ENCODE results near the gene LOC128125822.
A peak's percentile ranks its signal among the peaks of the same experiment; 100 is the strongest.
"Not testable (repeated sequence)": the region's sequence is repeated elsewhere in the genome, so short reads cannot be mapped to it uniquely, and the experiment has no call there.

Gene LOC128125822

GRCh38 chr6:63572044-63572746, at the start of gene LOC128125822, which contains the start of gene PTP4A1:
Gene LOC128125822 (plus strand): TSS chr6:63572480.
Gene PTP4A1 (plus strand): TSS chr6:63572480. CDS start chr6:63576881, 4,401 bp downstream.
- DNase-seq (ENCODE audit: low spot score): peak; percentile 97

GRCh38 chr6:63522911-63523287, 49.4 kb upstream of the LOC128125822 start:
- not testable (repeated sequence) for DNase-seq (ENCODE audit: low spot score)

GRCh38 chr6:63523630-63524029, 48.6 kb upstream of the LOC128125822 start:
- DNase-seq (ENCODE audit: low spot score): no peak

GRCh38 chr6:63525186-63525878, 46.9 kb upstream of the LOC128125822 start:
- peak; percentile 4 for DNase-seq (ENCODE audit: low spot score)

- DNase-seq (ENCODE audit: low spot score): no peak
Observed at GRCh38 chr6:63526931-63527330, 45.3 kb upstream of the LOC128125822 start.

- no peak for DNase-seq (ENCODE audit: low spot score)
Observed at GRCh38 chr6:63527658-63528514, 44.4 kb upstream of the LOC128125822 start.

GRCh38 chr6:63529498-63529897, 42.8 kb upstream of the LOC128125822 start:
- DNase-seq (ENCODE audit: low spot score): no peak

- DNase-seq (ENCODE audit: low spot score): no peak
Observed at GRCh38 chr6:63530182-63530581, 42.1 kb upstream of the LOC128125822 start.

GRCh38 chr6:63530991-63531390, 41.3 kb upstream of the LOC128125822 start:
- DNase-seq (ENCODE audit: low spot score): no peak

GRCh38 chr6:63533026-63533425, 39.3 kb upstream of the LOC128125822 start:
- DNase-seq (ENCODE audit: low spot score): no peak

- DNase-seq (ENCODE audit: low spot score): no peak
Observed at GRCh38 chr6:63533952-63534351, 38.3 kb upstream of the LOC128125822 start.

GRCh38 chr6:63537201-63537958, 34.9 kb upstream of the LOC128125822 start:
- no peak for DNase-seq (ENCODE audit: low spot score)

- DNase-seq (ENCODE audit: low spot score): no peak
Observed at GRCh38 chr6:63537959-63538300, 34.4 kb upstream of the LOC128125822 start.

GRCh38 chr6:63538550-63538949, 33.7 kb upstream of the LOC128125822 start:
- DNase-seq (ENCODE audit: low spot score): no peak

- DNase-seq (ENCODE audit: low spot score): no peak
Observed at GRCh38 chr6:63543001-63543400, 29.3 kb upstream of the LOC128125822 start.

- no peak for DNase-seq (ENCODE audit: low spot score)
Observed at GRCh38 chr6:63543982-63544381, 28.3 kb upstream of the LOC128125822 start.

GRCh38 chr6:63546236-63546635, 26.0 kb upstream of the LOC128125822 start:
- no peak for DNase-seq (ENCODE audit: low spot score)

GRCh38 chr6:63546697-63547096, 25.6 kb upstream of the LOC128125822 start:
- no peak for DNase-seq (ENCODE audit: low spot score)

- DNase-seq (ENCODE audit: low spot score): peak; percentile 22
Observed at GRCh38 chr6:63549076-63549475, 23.2 kb upstream of the LOC128125822 start.

- no peak for DNase-seq (ENCODE audit: low spot score)
Observed at GRCh38 chr6:63553208-63553607, 19.1 kb upstream of the LOC128125822 start.

- DNase-seq (ENCODE audit: low spot score): no peak
Observed at GRCh38 chr6:63553900-63554299, 18.4 kb upstream of the LOC128125822 start.
